CD14-positive monocyte (primary cell): Measurements from ENCODE around the gene MYO5B. TPM values are rescaled to one million over a fixed set of nuclear protein-coding genes. Genes with fewer than 3 reads are reported as not detected.

Experiments used
- DNase-seq, 3 donors: peaks; one replicate each; pipeline ENCODE4 v3.0.0-alpha.2; 2011 to 2022
- H2AFZ ChIP-seq: 2 replicates; pipeline ENCODE4 v1.6.0; 2012; ENCODE audit warnings: mild to moderate bottlenecking, low read depth, low read length, inconsistent platforms; ENCODE audit not compliant: insufficient read depth, poor library complexity, severe bottlenecking
- H3K27ac ChIP-seq, 2 donors: 1 replicate in 1 of 2; 2 replicates in 1 of 2; pipeline ENCODE4 v1.5.1; 2012 to 2013; ENCODE audit warnings: low read length in 2 of 2, control low read depth in 1 of 2, inconsistent platforms in 1 of 2, low read depth in 1 of 2, mild to moderate bottlenecking in 1 of 2
- H3K27me3 ChIP-seq, 2 donors: one replicate each; pipeline versions ENCODE4 v1.6.0 to v1.6.1; 2011 to 2013; ENCODE audit warnings: low read length in 2 of 2; ENCODE audit not compliant: control insufficient read depth in 2 of 2, insufficient read depth in 2 of 2
- H3K36me3 ChIP-seq, 2 donors: replicated peaks in 1 of 2; 1 replicate in 1 of 2; 2 replicates in 1 of 2; pipeline versions ENCODE4 v1.5.1 to v1.6.1; 2012 to 2013; ENCODE audit warnings: low read length in 2 of 2, control low read depth in 1 of 2, inconsistent platforms in 1 of 2, mild to moderate bottlenecking in 1 of 2; ENCODE audit not compliant: insufficient read depth in 2 of 2, control insufficient read depth in 1 of 2
- H3K4me1 ChIP-seq, 2 donors: 1 replicate in 1 of 2; 2 replicates in 1 of 2; pipeline versions ENCODE4 v1.5.1 to v1.6.1; 2012 to 2013; ENCODE audit warnings: low read length in 2 of 2, control low read depth in 1 of 2, inconsistent platforms in 1 of 2, mild to moderate bottlenecking in 1 of 2, moderate library complexity in 1 of 2; ENCODE audit not compliant: insufficient read depth in 2 of 2, control insufficient read depth in 1 of 2
- H3K4me2 ChIP-seq: replicated peaks from 2 replicates; pipeline ENCODE3; 2012; ENCODE audit warnings: low read length, moderate library complexity, mild to moderate bottlenecking; ENCODE audit not compliant: poor library complexity, severe bottlenecking; ENCODE audit errors: extremely low read depth
- H3K4me3 ChIP-seq, 3 experiments: fragments of 200-600 bp in 1 of 3; sonication (generic) in 1 of 3; replicated peaks in 1 of 3; 1 replicate in 2 of 3; 2 replicates in 1 of 3; pipeline ENCODE4 v1.5.1; 2011 to 2013; ENCODE audit warnings: low read length in 3 of 3, mild to moderate bottlenecking in 3 of 3, control low read depth in 2 of 3, low read depth in 2 of 3, inconsistent platforms in 1 of 3, moderate library complexity in 1 of 3
- H3K79me2 ChIP-seq: 2 replicates; pipeline ENCODE4 v1.6.0; 2012; ENCODE audit warnings: mild to moderate bottlenecking, control low read depth, inconsistent platforms, low read length, moderate library complexity; ENCODE audit not compliant: insufficient read depth
- H3K9ac ChIP-seq: 2 replicates; pipeline ENCODE4 v1.6.0; 2017; ENCODE audit warnings: low read length, mild to moderate bottlenecking; ENCODE audit not compliant: insufficient read depth, poor library complexity, severe bottlenecking
- H3K9me3 ChIP-seq, 2 donors: replicated peaks in 1 of 2; 1 replicate in 1 of 2; 2 replicates in 1 of 2; pipeline versions ENCODE4 v1.5.1 to v1.6.1; 2012 to 2013; ENCODE audit warnings: low read length in 2 of 2, control low read depth in 1 of 2; ENCODE audit not compliant: control insufficient read depth in 1 of 2, insufficient read depth in 1 of 2
- H4K20me1 ChIP-seq: 2 replicates; pipeline ENCODE4 v1.6.0; 2012; ENCODE audit warnings: mild to moderate bottlenecking, low read length, control low read depth, moderate library complexity; ENCODE audit not compliant: insufficient read depth
- H3K27ac Mint-ChIP-seq, 7 donors: one replicate each; pipeline ENCODE4 v1.8.0; 2020; ENCODE audit warnings: mild to moderate bottlenecking in 7 of 7, mixed read lengths in 7 of 7, moderate library complexity in 6 of 7, inconsistent platforms in 2 of 7
- H3K27me3 Mint-ChIP-seq, 3 donors: one replicate each; pipeline ENCODE4 v1.8.0; 2021 to 2022; ENCODE audit warnings: low read depth in 3 of 3, mild to moderate bottlenecking in 3 of 3, mixed read lengths in 3 of 3, moderate library complexity in 3 of 3, inconsistent platforms in 1 of 3
- H3K36me3 Mint-ChIP-seq, 2 donors: one replicate each; pipeline ENCODE4 v1.8.0; 2020; ENCODE audit warnings: mixed read lengths in 2 of 2, inconsistent platforms in 1 of 2, mild to moderate bottlenecking in 1 of 2
- H3K4me1 Mint-ChIP-seq: one replicate; pipeline ENCODE4 v1.8.0; 2020; ENCODE audit warnings: mild to moderate bottlenecking, mixed read lengths
- H3K4me3 Mint-ChIP-seq, 2 donors: one replicate each; pipeline ENCODE4 v1.8.0; 2020; ENCODE audit warnings: mild to moderate bottlenecking in 2 of 2, mixed read lengths in 2 of 2, moderate library complexity in 1 of 2
- H3K9me3 Mint-ChIP-seq, 7 donors: one replicate each; pipeline ENCODE4 v1.8.0; 2020 to 2022; ENCODE audit warnings: mixed read lengths in 7 of 7, mild to moderate bottlenecking in 6 of 7, moderate library complexity in 6 of 7, inconsistent platforms in 2 of 7
- CTCF ChIP-seq: fragments of 200-600 bp; IDR thresholded peaks from one replicate; pipeline ENCODE4 v1.8.0; 2022; ENCODE audit warnings: antibody characterized with exemption, mild to moderate bottlenecking
- WGBS: methylation state at CpG from one replicate; pipeline ENCODE4 v1.1.5; 2013; ENCODE audit warnings: missing lambda C conversion rate; ENCODE audit not compliant: insufficient coverage; 5-methylcytosine and 5-hydroxymethylcytosine counted together
- intact Hi-C, 2 donors: fragments of 100-400 bp; cut with micrococcal nuclease; formaldehyde crosslinking; loops; one replicate each; pipeline versions ENCODE4 v1.15.0 to v1.15.1; 2023
- polyA plus RNA-seq, 3 donors: library from polyadenylated mRNA; depleted of rRNA in 1 of 3; unstranded in 2 of 3; stranded (reverse) in 1 of 3; fragments of 300-500 nt in 2 of 3; fragments of >200 nt in 1 of 3; fragmentation: Illumina TruSeq in 2 of 3; gene quantifications; 1 replicate in 2 of 3; 2 replicates in 1 of 3; pipeline ENCODE4 v1.2.3, GENCODE V29; 2012 to 2021

The MYO5B gene
- polyA plus RNA-seq, 3 donors = 0.04 TPM; not detected in 2

GRCh38 chr18:49907346-49907929, 287.5 kb downstream of the MYO5B start:
- H3K9me3 ChIP-seq = no peaks in the 10 kb centered on the region
- no peak overlapping the region for H2AFZ ChIP-seq
- no peaks in the 10 kb centered on the region for H3K36me3 ChIP-seq
- no peak overlapping the region for H3K9ac ChIP-seq
- no peak overlapping the region for H3K4me2 ChIP-seq
- WGBS = 56% methylated on average over 3 of the region's 3 CpGs
- H4K20me1 ChIP-seq = no peaks in the 10 kb centered on the region
- H3K27ac ChIP-seq = no peak overlapping the region
- no peaks in the 10 kb centered on the region for H3K36me3 Mint-ChIP-seq
- no peak overlapping the region for H3K4me3 ChIP-seq
- intact Hi-C loops = no loop called here
- H3K27me3 ChIP-seq = no peaks in the 10 kb centered on the region
- no peaks in the 10 kb centered on the region for H3K79me2 ChIP-seq
- DNase-seq = no peak
- no peak overlapping the region for H3K4me3 Mint-ChIP-seq
- H3K27me3 Mint-ChIP-seq = peaks cover 0 to 9% (median 6%) of the 10 kb centered on the region in 3 donors
- H3K27ac Mint-ChIP-seq = no peak overlapping the region
- no peak for TF ChIP-seq CTCF
- H3K4me1 ChIP-seq = no peaks in the 10 kb centered on the region
- H3K9me3 Mint-ChIP-seq = peaks cover 0 to 7% (median 2%) of the 10 kb centered on the region in 7 donors
- no peaks in the 10 kb centered on the region for H3K4me1 Mint-ChIP-seq

GRCh38 chr18:49905771-49906170, 289.2 kb downstream of the MYO5B start:
- no peaks in the 10 kb centered on the region for H3K36me3 Mint-ChIP-seq
- Histone ChIP-seq H3K4me3 (no peak overlapping the region), H3K4me2 (no peak overlapping the region), H3K9ac (no peak overlapping the region), H3K9me3 (no peaks in the 10 kb centered on the region), H3K79me2 (no peaks in the 10 kb centered on the region), H2AFZ (no peak overlapping the region), H3K4me1 (no peaks in the 10 kb centered on the region), H3K27ac (no peak overlapping the region), H4K20me1 (no peaks in the 10 kb centered on the region), H3K27me3 (no peaks in the 10 kb centered on the region), H3K36me3 (no peaks in the 10 kb centered on the region)
- intact Hi-C loops = no loop called here
- WGBS = 29% methylated on average over 1 of the region's 5 CpGs
- DNase-seq = no peak
- peaks cover 0 to 4% (median 0%) of the 10 kb centered on the region in 7 donors for H3K9me3 Mint-ChIP-seq
- H3K27ac Mint-ChIP-seq = no peak overlapping the region
- TF ChIP-seq CTCF = no peak
- H3K4me1 Mint-ChIP-seq = no peaks in the 10 kb centered on the region
- H3K4me3 Mint-ChIP-seq = no peak overlapping the region
- H3K27me3 Mint-ChIP-seq = peaks cover 0 to 9% (median 3%) of the 10 kb centered on the region in 3 donors
